H1 (cell line): ENCODE data around the gene POLDIP2. TPM values are rescaled to one million over a fixed set of nuclear protein-coding genes. Genes with fewer than 3 reads are reported as not detected.

Experiments
- EGR1 ChIP-seq: IDR thresholded peaks from 2 replicates; pipeline ENCODE4 v1.6.1; 2011; ENCODE audit warnings: low read depth, low read length, borderline replicate concordance
- GABPA ChIP-seq: IDR thresholded peaks from 2 replicates; pipeline ENCODE4 v1.6.1; 2011; ENCODE audit warnings: mild to moderate bottlenecking, low read length, moderate library complexity, borderline replicate concordance; ENCODE audit not compliant: insufficient read depth
- GTF2F1 ChIP-seq: IDR thresholded peaks from 2 replicates; pipeline ENCODE4 v1.6.1; 2012; ENCODE audit warnings: low read depth, low read length, improper control_type of control experiment, borderline replicate concordance
- JUN ChIP-seq: IDR thresholded peaks from 2 replicates; pipeline ENCODE4 v1.6.1; 2011; ENCODE audit warnings: low read depth, mild to moderate bottlenecking, improper control_type of control experiment, low read length
- MAFK ChIP-seq: IDR thresholded peaks from 2 replicates; pipeline ENCODE4 v1.6.1; 2012; ENCODE audit warnings: low read depth, mild to moderate bottlenecking, improper control_type of control experiment, low read length
- RAD21 ChIP-seq, 2 experiments: IDR thresholded peaks in 1 of 2; conservative IDR thresholded peaks in 1 of 2; 2 replicates each; pipeline ENCODE4 v1.6.1; 2011; ENCODE audit warnings: low read depth in 2 of 2, low read length in 2 of 2, improper control_type of control experiment in 1 of 2, inconsistent platforms in 1 of 2, mild to moderate bottlenecking in 1 of 2, moderate library complexity in 1 of 2
- SIX5 ChIP-seq: IDR thresholded peaks from 2 replicates; pipeline ENCODE4 v1.6.1; 2011; ENCODE audit warnings: mild to moderate bottlenecking, low read depth, low read length
- TBP ChIP-seq: IDR thresholded peaks from 2 replicates; pipeline ENCODE4 v1.6.1; 2011; ENCODE audit warnings: low read depth, low read length, improper control_type of control experiment
- TEAD4 ChIP-seq: IDR thresholded peaks from 2 replicates; pipeline ENCODE4 v1.6.1; 2012; ENCODE audit warnings: low read depth, low read length, inconsistent platforms, mixed read lengths
- USF2 ChIP-seq: IDR thresholded peaks from 2 replicates; pipeline ENCODE4 v1.6.1; 2011; ENCODE audit warnings: low read length, improper control_type of control experiment
- polyA plus RNA-seq, 7 experiments: library from polyadenylated mRNA; depleted of rRNA in 3 of 7; stranded (reverse) in 5 of 7; unstranded in 2 of 7; fragments of >200 nt in 5 of 7; fragments of 200-250 nt in 2 of 7; gene quantifications; 1 replicate in 5 of 7; 2 replicates in 1 of 7; 4 replicates in 1 of 7; pipeline versions ENCODE4 v1.2.1 to v1.2.3, GENCODE V29; 2011 to 2013; ENCODE audit warnings: missing spikeins in 2 of 7, mixed read lengths in 2 of 7
- total RNA-seq: library from RNA; stranded (reverse); fragmentation: NEBNext Ultra II Directional; extraction: Animal tissue kit (Norgen Biotek cat#: 25700); gene quantifications from 2 replicates; pipeline ENCODE4 v1.2.1, GENCODE V29; 2021
- TF ChIP-seq, protein P1 (sequence below): IDR thresholded peaks from 2 replicates; pipeline ENCODE4 v1.6.1; 2011; ENCODE audit warnings: low read depth, mild to moderate bottlenecking, low read length; ENCODE audit not compliant: insufficient read depth

Gene POLDIP2
- total and polyA plus RNA-seq, 2 of the 8 experiments (the other 6 are each of a cell fraction or from before 2014, with no cell fraction given), result 74.0 to 76.1 TPM

- no peak for TF ChIP-seq USF2
- no peak for TF ChIP-seq EGR1
- no peak for TF ChIP-seq GTF2F1
- no peak for TF ChIP-seq SIX5
- no peak for TF ChIP-seq MAFK
- TF ChIP-seq TBP, result no peak
- TF ChIP-seq RAD21 (IDR thresholded peaks at IDR 0.05 in 1 of 2, conservative IDR thresholded peaks at IDR 0.05 in 1 of 2; ENCODE audit: low read depth in 2 of 2, low read length in 2 of 2), result no peak
- TF ChIP-seq, protein P1, sequence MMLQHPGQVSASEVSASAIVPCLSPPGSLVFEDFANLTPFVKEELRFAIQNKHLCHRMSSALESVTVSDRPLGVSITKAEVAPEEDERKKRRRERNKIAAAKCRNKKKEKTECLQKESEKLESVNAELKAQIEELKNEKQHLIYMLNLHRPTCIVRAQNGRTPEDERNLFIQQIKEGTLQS, result no peak
- TF ChIP-seq TEAD4, result no peak
- no peak for TF ChIP-seq GABPA
- TF ChIP-seq JUN, result no peak
- TF ChIP-seq, all 59 proteins: peak for 0
These were observed 39.2 kb downstream of the POLDIP2 start (continued) for GRCh38 chr17:28317966-28318758.
